GM12865 (cell line): ENCODE data around the gene TSPAN4.

Source experiments
- DNase-seq: peaks from one replicate; pipeline ENCODE4 v3.0.0; 2010; ENCODE audit warnings: low read depth
- H3K4me3 ChIP-seq: 2 replicates; pipeline ENCODE4 v1.5.1; 2011; ENCODE audit warnings: mild to moderate bottlenecking, low read depth, low read length, control low read depth
- TF ChIP-seq, protein P1 (sequence below): IDR thresholded peaks from 2 replicates; pipeline ENCODE4 v1.5.1; 2011; ENCODE audit warnings: low read length, control low read depth, low read depth, inconsistent platforms; ENCODE audit not compliant: insufficient read depth; ENCODE audit errors: missing control alignments

TSPAN4 gene

DNA sequence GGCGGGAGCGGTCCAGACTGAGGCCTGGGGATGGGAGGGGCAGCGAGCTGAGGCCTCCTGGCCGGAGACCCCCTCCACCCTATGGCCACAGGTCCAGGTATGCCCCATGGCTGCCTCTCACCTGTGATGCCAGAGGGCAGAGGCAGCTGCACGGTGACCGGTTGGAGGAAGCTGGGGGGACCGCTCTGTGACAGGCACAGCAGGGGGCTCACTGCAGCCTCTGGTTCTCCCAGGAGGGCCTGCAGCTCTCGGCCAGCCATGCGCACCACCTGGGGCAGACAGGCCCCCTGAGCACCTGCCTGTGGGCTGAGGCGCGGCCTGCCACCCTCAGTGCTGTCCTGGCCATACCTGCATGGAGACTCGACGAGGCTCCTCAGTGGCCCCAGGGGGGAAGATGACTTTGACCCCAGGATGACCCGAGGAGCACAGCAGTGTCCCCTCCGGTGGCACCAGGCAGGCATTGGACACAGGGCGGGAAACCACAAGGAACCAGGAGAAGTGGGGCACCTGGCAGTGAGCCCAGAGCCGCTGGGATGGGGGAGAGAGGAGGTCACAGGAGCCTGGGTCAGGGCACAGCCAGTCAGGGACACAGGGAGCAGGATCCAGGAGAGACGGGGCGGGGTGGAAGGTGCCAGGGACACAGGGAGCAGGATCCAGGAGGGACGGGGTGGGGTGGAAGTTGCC, 41.4 kb upstream of the TSPAN4 start:
- TF ChIP-seq, protein P1, sequence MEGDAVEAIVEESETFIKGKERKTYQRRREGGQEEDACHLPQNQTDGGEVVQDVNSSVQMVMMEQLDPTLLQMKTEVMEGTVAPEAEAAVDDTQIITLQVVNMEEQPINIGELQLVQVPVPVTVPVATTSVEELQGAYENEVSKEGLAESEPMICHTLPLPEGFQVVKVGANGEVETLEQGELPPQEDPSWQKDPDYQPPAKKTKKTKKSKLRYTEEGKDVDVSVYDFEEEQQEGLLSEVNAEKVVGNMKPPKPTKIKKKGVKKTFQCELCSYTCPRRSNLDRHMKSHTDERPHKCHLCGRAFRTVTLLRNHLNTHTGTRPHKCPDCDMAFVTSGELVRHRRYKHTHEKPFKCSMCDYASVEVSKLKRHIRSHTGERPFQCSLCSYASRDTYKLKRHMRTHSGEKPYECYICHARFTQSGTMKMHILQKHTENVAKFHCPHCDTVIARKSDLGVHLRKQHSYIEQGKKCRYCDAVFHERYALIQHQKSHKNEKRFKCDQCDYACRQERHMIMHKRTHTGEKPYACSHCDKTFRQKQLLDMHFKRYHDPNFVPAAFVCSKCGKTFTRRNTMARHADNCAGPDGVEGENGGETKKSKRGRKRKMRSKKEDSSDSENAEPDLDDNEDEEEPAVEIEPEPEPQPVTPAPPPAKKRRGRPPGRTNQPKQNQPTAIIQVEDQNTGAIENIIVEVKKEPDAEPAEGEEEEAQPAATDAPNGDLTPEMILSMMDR, result no peak
- no peak overlapping the region for H3K4me3 ChIP-seq
- DNase-seq, result no peak

DNA sequence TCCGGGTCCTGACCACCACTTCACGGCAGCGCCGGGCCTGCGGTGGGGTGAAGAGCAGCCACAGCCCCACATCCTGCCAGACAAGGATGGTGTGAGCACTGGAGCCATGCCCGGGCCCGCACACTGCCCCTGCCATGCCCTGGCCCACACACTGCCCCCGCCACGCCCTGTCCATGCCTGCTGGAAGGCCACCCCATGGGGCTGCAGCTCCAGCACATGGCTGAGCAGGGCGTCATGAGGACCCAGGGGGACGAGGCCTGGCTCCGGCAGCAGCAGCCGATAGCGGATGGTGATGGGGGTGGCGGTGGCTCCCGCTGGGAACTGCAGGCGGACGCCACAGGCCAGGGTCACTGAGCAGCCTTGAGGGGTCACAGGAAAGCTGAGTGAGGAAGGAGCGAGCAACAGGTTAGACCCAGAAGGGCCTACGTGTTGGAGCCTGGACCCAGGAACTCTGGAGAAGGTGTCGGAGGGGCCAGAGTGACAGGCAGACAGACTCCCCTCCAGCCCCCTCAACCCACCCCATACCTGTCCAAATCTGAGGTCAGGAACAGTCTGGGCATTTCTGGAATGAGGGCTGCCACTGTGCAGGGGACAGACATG, 40.5 kb upstream of the TSPAN4 start:
- no peak overlapping the region for H3K4me3 ChIP-seq
- no peak for DNase-seq
- TF ChIP-seq, protein P1, result no peak

DNA sequence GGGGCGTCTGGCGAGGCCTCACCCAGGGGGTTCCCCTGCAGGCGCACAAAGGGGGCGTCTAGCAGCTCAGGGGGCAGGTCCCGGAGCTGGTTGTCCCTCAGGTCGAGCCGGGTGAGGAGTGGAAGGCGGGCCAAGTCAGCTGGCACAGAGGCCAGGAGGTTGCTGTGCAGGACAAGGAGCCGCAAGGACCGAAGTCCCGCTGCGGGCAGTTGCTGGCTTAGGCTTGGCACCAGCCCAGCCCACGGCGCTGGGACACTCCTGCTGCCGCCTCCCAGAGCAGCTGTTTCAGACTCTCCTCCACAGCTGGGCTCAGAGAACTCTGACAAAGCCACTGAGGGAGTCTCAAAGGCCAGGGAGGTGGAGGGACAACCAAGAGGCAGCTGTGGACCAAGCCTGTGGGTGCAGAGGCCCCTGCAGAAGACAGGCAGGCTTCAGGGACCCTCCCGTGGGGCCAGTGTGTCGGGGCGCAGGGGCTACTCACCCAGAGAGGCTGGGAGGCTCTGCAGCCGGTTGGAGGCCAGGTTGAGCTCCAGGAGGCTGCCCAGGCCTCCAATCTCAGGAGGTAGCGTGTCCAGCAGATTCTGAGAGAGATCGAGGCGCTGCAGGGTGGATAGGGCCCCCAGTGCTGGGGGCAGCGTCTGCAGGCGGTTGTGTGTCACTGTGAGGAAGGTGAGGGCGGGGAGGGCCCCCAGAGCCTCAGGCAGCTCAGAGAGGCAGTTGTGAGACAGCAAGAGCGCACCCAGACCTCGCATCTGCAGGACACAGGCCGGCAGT, 39.8 kb upstream of the TSPAN4 start:
- peak overlapping the region; percentile 69; the same call in 1 of the 2 replicates for H3K4me3 ChIP-seq
- DNase-seq, result no peak
- TF ChIP-seq, protein P1, result no peak

DNA sequence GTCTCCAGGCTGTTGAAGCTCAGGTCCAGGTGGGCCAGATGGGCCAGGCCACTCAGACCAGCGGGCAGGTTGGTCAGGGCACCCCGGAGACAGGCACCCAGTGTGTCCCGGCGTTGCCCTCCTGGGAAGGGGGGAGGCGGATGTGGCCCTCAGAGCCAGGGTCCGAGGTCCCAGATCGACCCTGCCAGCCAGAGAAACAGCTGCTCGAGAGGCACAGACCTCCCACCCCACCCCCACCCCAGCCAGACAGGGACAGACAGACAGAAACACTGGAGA, 39.2 kb upstream of the TSPAN4 start:
- DNase-seq, result no peak
- peak overlapping the region; percentile 69 for H3K4me3 ChIP-seq
- TF ChIP-seq, protein P1, result no peak

DNA sequence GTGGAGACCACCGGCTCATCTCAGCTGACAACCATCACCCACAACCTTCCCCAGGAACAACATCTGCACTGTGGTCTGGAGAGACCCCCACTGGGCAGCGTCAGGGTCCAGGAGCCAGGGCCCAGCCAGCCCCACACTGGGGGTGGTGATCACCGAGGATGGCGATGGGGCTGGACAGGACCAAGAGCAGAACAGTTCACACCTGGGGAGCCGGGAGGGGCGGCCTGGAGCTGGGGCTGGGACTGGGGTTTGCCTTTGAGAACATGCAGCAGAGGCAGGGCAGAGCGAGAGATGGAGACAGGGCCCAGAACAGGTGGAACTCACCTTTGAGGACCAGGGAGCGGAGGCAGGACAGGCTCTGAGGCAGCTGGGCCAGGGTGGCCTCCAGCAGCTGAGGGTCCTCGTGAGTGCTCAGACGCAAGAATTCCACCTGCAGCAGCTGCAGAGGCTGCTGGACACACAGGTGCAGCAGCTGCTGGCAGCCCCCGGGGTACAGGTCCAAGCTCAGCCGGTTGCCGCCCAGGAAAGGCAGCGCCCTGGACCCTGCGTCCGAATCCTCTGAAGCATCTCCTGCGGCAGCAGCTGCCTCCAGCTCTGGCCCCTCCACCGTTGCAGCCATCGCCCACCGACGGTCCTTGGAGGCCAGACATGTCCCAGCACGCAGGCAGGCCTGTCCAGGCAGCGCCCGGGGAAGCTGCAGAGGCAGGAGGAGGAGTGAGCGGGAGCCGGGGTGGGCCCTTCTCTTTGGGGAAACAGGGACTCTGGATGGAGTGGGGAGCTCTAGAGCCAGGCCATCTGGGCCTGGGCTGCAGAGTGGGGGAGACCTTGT, 38.7 kb upstream of the TSPAN4 start:
- no peak for DNase-seq
- peak overlapping the region; percentile 69 for H3K4me3 ChIP-seq
- TF ChIP-seq, protein P1, result no peak

DNA sequence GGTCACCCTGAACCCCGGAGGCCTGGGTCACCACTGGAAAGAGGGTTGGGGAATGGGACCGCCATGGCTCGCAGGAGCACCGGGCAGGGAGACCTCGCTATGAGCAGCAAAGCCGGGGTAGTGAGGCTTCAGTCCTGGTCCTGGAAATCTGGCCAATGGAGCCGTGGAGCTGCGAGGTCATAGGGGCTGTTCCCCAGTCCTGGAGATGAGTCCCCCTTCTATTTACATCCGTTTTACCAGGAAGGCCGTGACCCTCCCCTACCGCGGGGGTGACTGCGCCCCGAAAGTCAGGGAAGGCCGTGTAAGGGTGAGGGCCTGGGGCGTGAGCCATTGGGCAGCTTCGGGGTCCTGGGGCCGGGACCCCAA, 38.1 kb upstream of the TSPAN4 start:
- DNase-seq, result no peak
- TF ChIP-seq, protein P1, result no peak
- H3K4me3 ChIP-seq, result peak overlapping the region; percentile 69
